ENCODE results near the gene OPN3. TPM values are rescaled to one million over a fixed set of nuclear protein-coding genes. Genes with fewer than 3 reads are reported as not detected.

The OPN3 gene
- polyA plus RNA-seq, 1 donor from 2014 or later = 2.7 TPM

DNA sequence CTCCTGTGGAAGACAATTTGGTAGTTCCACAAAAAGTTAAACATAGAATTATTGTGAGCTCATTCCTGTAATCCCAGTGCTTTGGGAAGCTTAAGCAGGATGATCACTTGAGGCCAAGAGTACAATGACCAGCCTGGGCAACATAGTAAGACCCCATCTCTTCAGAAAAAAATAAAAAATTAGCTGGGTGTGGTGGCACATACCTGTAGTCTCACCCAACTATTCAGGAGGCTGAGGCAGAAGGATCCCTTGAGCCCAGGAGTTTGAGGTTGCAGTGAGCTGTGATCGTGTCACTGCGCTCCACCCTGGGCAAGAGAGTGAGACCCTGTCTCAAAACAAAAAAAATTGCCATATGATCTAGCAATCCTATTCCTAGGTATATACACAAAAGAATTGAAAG is 4.1 kb upstream of the OPN3 start:
- Histone ChIP-seq H3K27ac (ENCODE audit: low read length) (no peak overlapping the region), H3K9me2 (ENCODE audit: insufficient read depth, low read length) (no peaks in the 10 kb centered on the region), H2AFZ (ENCODE audit: low read depth, low read length) (no peak overlapping the region), H3K27me3 (ENCODE audit: insufficient read depth, low read depth, low read length) (no peaks in the 10 kb centered on the region), H3K9me3 (ENCODE audit: low read length) (no peaks in the 10 kb centered on the region), H3K4me3 (ENCODE audit: low read length) (no peak overlapping the region), H3F3A (ENCODE audit: insufficient read depth, low read length, poor library complexity, severe bottlenecking) (no peaks in the 10 kb centered on the region), H3K36me3 (ENCODE audit: insufficient read depth, low read length) (no peaks in the 10 kb centered on the region), H3K9ac (ENCODE audit: low read length) (no peak overlapping the region), H4K20me1 (ENCODE audit: insufficient read depth) (no peaks in the 10 kb centered on the region), H3K4me2 (ENCODE audit: low read length) (no peak overlapping the region), H3K79me2 (replicated peaks; ENCODE audit: insufficient read depth, low read length) (peaks cover 2% of the 10 kb centered on the region)
- TF ChIP-seq, protein P1, sequence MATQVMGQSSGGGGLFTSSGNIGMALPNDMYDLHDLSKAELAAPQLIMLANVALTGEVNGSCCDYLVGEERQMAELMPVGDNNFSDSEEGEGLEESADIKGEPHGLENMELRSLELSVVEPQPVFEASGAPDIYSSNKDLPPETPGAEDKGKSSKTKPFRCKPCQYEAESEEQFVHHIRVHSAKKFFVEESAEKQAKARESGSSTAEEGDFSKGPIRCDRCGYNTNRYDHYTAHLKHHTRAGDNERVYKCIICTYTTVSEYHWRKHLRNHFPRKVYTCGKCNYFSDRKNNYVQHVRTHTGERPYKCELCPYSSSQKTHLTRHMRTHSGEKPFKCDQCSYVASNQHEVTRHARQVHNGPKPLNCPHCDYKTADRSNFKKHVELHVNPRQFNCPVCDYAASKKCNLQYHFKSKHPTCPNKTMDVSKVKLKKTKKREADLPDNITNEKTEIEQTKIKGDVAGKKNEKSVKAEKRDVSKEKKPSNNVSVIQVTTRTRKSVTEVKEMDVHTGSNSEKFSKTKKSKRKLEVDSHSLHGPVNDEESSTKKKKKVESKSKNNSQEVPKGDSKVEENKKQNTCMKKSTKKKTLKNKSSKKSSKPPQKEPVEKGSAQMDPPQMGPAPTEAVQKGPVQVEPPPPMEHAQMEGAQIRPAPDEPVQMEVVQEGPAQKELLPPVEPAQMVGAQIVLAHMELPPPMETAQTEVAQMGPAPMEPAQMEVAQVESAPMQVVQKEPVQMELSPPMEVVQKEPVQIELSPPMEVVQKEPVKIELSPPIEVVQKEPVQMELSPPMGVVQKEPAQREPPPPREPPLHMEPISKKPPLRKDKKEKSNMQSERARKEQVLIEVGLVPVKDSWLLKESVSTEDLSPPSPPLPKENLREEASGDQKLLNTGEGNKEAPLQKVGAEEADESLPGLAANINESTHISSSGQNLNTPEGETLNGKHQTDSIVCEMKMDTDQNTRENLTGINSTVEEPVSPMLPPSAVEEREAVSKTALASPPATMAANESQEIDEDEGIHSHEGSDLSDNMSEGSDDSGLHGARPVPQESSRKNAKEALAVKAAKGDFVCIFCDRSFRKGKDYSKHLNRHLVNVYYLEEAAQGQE (IDR thresholded peaks at IDR 0.05; ENCODE audit: borderline replicate concordance) = no peak
- TF ChIP-seq POLR2AphosphoS5 (IDR thresholded peaks at IDR 0.05) (no peak), TAF1 (IDR thresholded peaks at IDR 0.05; ENCODE audit: low read depth) (no peak), EP300 (conservative IDR thresholded peaks at IDR 0.05; ENCODE audit: poor library complexity, severe bottlenecking) (no peak), MXI1 (conservative IDR thresholded peaks at IDR 0.05; ENCODE audit: poor library complexity, severe bottlenecking) (no peak), EZH2 (IDR thresholded peaks at IDR 0.05; ENCODE audit: borderline replicate concordance, insufficient read depth, low read length, poor library complexity, severe bottlenecking) (no peak), SMC3 (conservative IDR thresholded peaks at IDR 0.05; ENCODE audit: poor library complexity) (no peak), RAD21 (conservative IDR thresholded peaks at IDR 0.05) (no peak)
- TF ChIP-seq, protein P2, sequence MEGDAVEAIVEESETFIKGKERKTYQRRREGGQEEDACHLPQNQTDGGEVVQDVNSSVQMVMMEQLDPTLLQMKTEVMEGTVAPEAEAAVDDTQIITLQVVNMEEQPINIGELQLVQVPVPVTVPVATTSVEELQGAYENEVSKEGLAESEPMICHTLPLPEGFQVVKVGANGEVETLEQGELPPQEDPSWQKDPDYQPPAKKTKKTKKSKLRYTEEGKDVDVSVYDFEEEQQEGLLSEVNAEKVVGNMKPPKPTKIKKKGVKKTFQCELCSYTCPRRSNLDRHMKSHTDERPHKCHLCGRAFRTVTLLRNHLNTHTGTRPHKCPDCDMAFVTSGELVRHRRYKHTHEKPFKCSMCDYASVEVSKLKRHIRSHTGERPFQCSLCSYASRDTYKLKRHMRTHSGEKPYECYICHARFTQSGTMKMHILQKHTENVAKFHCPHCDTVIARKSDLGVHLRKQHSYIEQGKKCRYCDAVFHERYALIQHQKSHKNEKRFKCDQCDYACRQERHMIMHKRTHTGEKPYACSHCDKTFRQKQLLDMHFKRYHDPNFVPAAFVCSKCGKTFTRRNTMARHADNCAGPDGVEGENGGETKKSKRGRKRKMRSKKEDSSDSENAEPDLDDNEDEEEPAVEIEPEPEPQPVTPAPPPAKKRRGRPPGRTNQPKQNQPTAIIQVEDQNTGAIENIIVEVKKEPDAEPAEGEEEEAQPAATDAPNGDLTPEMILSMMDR (IDR thresholded peaks at IDR 0.05; ENCODE audit: poor library complexity, severe bottlenecking) = no peak

- Histone ChIP-seq H3K9ac (ENCODE audit: low read length) (no peak overlapping the region), H3K4me2 (ENCODE audit: low read length) (no peak overlapping the region), H3K79me2 (replicated peaks; ENCODE audit: insufficient read depth, low read length) (peaks cover 18% of the 10 kb centered on the region), H3K9me2 (ENCODE audit: insufficient read depth, low read length) (no peaks in the 10 kb centered on the region), H3K27me3 (ENCODE audit: insufficient read depth, low read depth, low read length) (no peaks in the 10 kb centered on the region), H3F3A (ENCODE audit: insufficient read depth, low read length, poor library complexity, severe bottlenecking) (no peaks in the 10 kb centered on the region), H4K20me1 (ENCODE audit: insufficient read depth) (no peaks in the 10 kb centered on the region), H3K27ac (ENCODE audit: low read length) (no peak overlapping the region), H3K36me3 (ENCODE audit: insufficient read depth, low read length) (no peaks in the 10 kb centered on the region), H3K4me3 (ENCODE audit: low read length) (no peak overlapping the region), H3K9me3 (ENCODE audit: low read length) (no peaks in the 10 kb centered on the region), H2AFZ (ENCODE audit: low read depth, low read length) (no peak overlapping the region)
- TF ChIP-seq, protein P2 (IDR thresholded peaks at IDR 0.05; ENCODE audit: poor library complexity, severe bottlenecking) = no peak
- no peak for TF ChIP-seq POLR2AphosphoS5 (IDR thresholded peaks at IDR 0.05)
- TF ChIP-seq RAD21 (conservative IDR thresholded peaks at IDR 0.05) = no peak
- no peak for TF ChIP-seq TAF1 (IDR thresholded peaks at IDR 0.05; ENCODE audit: low read depth)
- TF ChIP-seq EZH2 (IDR thresholded peaks at IDR 0.05; ENCODE audit: borderline replicate concordance, insufficient read depth, low read length, poor library complexity, severe bottlenecking) = no peak
- TF ChIP-seq MXI1 (conservative IDR thresholded peaks at IDR 0.05; ENCODE audit: poor library complexity, severe bottlenecking) = no peak
- TF ChIP-seq EP300 (conservative IDR thresholded peaks at IDR 0.05; ENCODE audit: poor library complexity, severe bottlenecking) = no peak
- TF ChIP-seq, protein P1 (IDR thresholded peaks at IDR 0.05; ENCODE audit: borderline replicate concordance) = no peak
- no peak for TF ChIP-seq SMC3 (conservative IDR thresholded peaks at IDR 0.05; ENCODE audit: poor library complexity)
Measured at GRCh38 chr1:241642593-241642944, 2.4 kb upstream of the OPN3 start.

Measured in neural cell (in vitro differentiated cells).